GM19240 (cell line): ENCODE results near the gene TUT7.

ENCODE experiments used
- DNase-seq: peaks from one replicate; pipeline ENCODE4 v3.0.0; 2011; ENCODE audit warnings: low spot score; ENCODE audit not compliant: insufficient read length

The TUT7 gene

GRCh38 chr9:86256653-86257052 lies 97.6 kb downstream of the TUT7 start:
- DNase-seq = no peak

GRCh38 chr9:86253577-86253976 lies 100.6 kb downstream of the TUT7 start:
- DNase-seq = no peak

GRCh38 chr9:86252870-86253269 lies 101.3 kb downstream of the TUT7 start:
- no peak for DNase-seq

GRCh38 chr9:86250123-86250522 lies 104.1 kb downstream of the TUT7 start:
- no peak for DNase-seq

- no peak for DNase-seq
These were observed 105.5 kb downstream of the TUT7 start for GRCh38 chr9:86248746-86249145.

- DNase-seq = peak; percentile 21
These were observed 107.5 kb downstream of the TUT7 start for GRCh38 chr9:86246752-86247161.

- no peak for DNase-seq
These were observed 112.1 kb downstream of the TUT7 start for GRCh38 chr9:86242071-86242470.

- DNase-seq = no peak
These were observed 113.0 kb downstream of the TUT7 start for GRCh38 chr9:86241216-86241615.

- no peak for DNase-seq
These were observed 115.1 kb downstream of the TUT7 start for GRCh38 chr9:86238861-86239770.
